Panc1 (cell line): ENCODE measurements around the gene PSMB7. TPM values are rescaled to one million over a fixed set of nuclear protein-coding genes. Genes with fewer than 3 reads are reported as not detected.

Source experiments
- ATAC-seq: fragments of 200-7000 bp; cut with Tn5 transposase; 2 replicates; pipeline ENCODE4 v1.9.1; 2020; ENCODE audit warnings: mild to moderate bottlenecking, moderate library complexity
- BruUV-seq: library from RNA; stranded (reverse); fragments of 400-500 nt; replicated peaks from 2 replicates; lab custom pipeline; 2021; lab: Mats Ljungman, UMichigan
- CTCF ChIA-PET: fragments of 300-600 bp; sonication (Branson Sonifier 250); formaldehyde crosslinking; loops from one replicate; lab custom pipeline; 2022; ENCODE audit warnings: antibody characterized with exemption; lab: Charles Lee
- POLR2A ChIA-PET: fragments of 300-600 bp; sonication (Branson Sonifier 250); formaldehyde crosslinking; loops from one replicate; lab custom pipeline; 2022; ENCODE audit warnings: antibody characterized with exemption; lab: Charles Lee
- DNase-seq: peaks from one replicate; pipeline ENCODE4 v3.0.0-alpha.2; 2010; ENCODE audit warnings: low read depth, low spot score
- H3K27ac ChIP-seq: 2 replicates; pipeline ENCODE4 v1.5.1; 2011; ENCODE audit warnings: mild to moderate bottlenecking, low read length, inconsistent platforms
- H3K27me3 ChIP-seq: fragments of 200-500 bp; sonication (Bioruptor generic); 2 replicates; pipeline ENCODE4 v1.6.0; 2014; ENCODE audit warnings: low read length, inconsistent platforms; ENCODE audit not compliant: control insufficient read depth, insufficient read depth
- H3K36me3 ChIP-seq: fragments of 200-500 bp; sonication (Bioruptor generic); 2 replicates; pipeline ENCODE4 v1.5.1; 2014; ENCODE audit warnings: inconsistent platforms, mild to moderate bottlenecking, low read length, moderate library complexity; ENCODE audit not compliant: control insufficient read depth, insufficient read depth
- H3K4me1 ChIP-seq: 2 replicates; pipeline ENCODE4 v1.5.1; 2011; ENCODE audit warnings: inconsistent platforms, mild to moderate bottlenecking, low read length, moderate library complexity; ENCODE audit not compliant: control insufficient read depth, insufficient read depth
- H3K4me3 ChIP-seq, 2 experiments: 2 replicates each; pipeline ENCODE4 v1.5.1; 2011 to 2012; ENCODE audit warnings: low read depth in 2 of 2, low read length in 2 of 2, mild to moderate bottlenecking in 2 of 2, inconsistent platforms in 1 of 2, moderate library complexity in 1 of 2
- H3K9me3 ChIP-seq: fragments of 200-500 bp; sonication (Bioruptor generic); 2 replicates; pipeline ENCODE4 v1.5.1; 2014; ENCODE audit warnings: low read depth, mild to moderate bottlenecking, inconsistent platforms, low read length, moderate library complexity; ENCODE audit not compliant: control insufficient read depth, insufficient read depth
- POLR2AphosphoS5 ChIP-seq: IDR thresholded peaks from 2 replicates; pipeline ENCODE4 v1.6.1; 2012; ENCODE audit warnings: mild to moderate bottlenecking, low read depth, low read length, moderate library complexity
- SIN3A ChIP-seq: IDR thresholded peaks from 2 replicates; pipeline ENCODE4 v1.6.1; 2012; ENCODE audit warnings: low read depth, mild to moderate bottlenecking, low read length, moderate library complexity, borderline replicate concordance; ENCODE audit not compliant: insufficient read depth
- TCF7L2 ChIP-seq: IDR thresholded peaks from 2 replicates; pipeline ENCODE4 v1.6.1; 2011; ENCODE audit warnings: mild to moderate bottlenecking, low read depth, low read length, inconsistent platforms
- in situ Hi-C: cut with HindIII; loops from 2 replicates; pipeline ENCODE4 v1.10.0; 2016; ENCODE audit warnings: low sequenced_read_pairs, low pct_unique_long_range_greater_than_20kb
- intact Hi-C: fragments of 100-400 bp; cut with micrococcal nuclease; formaldehyde crosslinking; loops from one replicate; pipeline ENCODE4 v1.10.0; 2022; ENCODE audit not compliant: unreplicated experiment
- total RNA-seq: library from RNA; stranded (reverse); gene quantifications from one replicate; pipeline ENCODE4 v1.2.1, GENCODE V29; 2021; ENCODE audit not compliant: unreplicated experiment
- TF ChIP-seq, protein P1 (sequence below): fragments of 450-650 bp; IDR thresholded peaks from 2 replicates; pipeline ENCODE4 v1.5.1; 2017; ENCODE audit warnings: mild to moderate bottlenecking
- TF ChIP-seq, protein P2 (sequence below), 2 experiments: IDR thresholded peaks; 2 replicates each; pipeline ENCODE4 v1.6.1; 2011 to 2012; ENCODE audit warnings: low read depth in 2 of 2, control low read depth in 1 of 2, low read length in 1 of 2, mild to moderate bottlenecking in 1 of 2, moderate library complexity in 1 of 2; ENCODE audit not compliant: insufficient read depth in 1 of 2

The PSMB7 gene
- total RNA-seq, 1 experiment from 2014 or later: 167 TPM

DNA sequence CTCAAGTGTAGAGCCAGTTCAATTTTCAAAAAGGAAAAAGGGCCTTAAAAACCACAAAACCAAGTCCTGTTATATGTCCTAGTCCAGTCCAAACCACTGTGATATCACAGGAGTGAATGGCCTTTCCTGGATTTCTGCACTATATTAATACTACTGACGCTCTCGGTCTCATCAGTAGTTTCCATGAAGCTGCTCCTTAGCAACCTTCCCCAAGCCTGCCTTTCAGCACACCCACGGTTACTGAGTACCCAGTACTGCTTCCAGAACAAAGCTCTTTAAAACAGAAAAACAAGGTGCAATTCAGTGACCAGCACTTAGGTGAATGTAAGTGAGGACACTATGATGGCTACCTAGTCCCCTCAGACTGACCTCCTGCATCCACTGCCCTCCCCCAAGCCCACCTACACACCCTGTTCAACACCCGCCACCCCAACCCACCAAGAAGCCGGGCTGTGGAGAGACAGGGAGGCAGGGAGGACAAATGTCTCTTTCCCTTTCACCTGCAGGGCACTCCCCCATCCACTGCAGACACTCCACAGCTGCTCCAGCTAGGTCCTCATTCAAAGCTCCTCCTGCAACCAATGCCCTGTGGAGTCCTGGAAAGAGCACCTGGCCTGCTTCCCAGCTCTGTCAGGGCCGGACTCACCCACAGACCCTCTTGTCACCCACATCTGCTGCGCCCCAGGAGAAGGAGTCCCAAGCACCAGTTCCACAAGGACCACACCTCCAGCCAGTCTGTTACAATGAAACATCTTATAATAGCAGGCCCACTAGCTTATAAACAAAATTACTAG lies 25.9 kb downstream of the PSMB7 start:
- H3K4me3 ChIP-seq: no peak overlapping the region
- no peaks in the 10 kb centered on the region for H3K27me3 ChIP-seq
- DNase-seq (no peak), ATAC-seq (no peak)
- H3K27ac ChIP-seq: peak overlapping the region; percentile 97
- intact Hi-C loops: no loop called here
- ChIA-PET CTCF (interaction anchor here (1.0 kb wide), 1 partner anchor 21 kb away, joined by 4 read pairs; no protein-coding TSS in a partner anchor), POLR2A (no interaction called here)
- no TSS peak for BruUV-seq
- TF ChIP-seq, protein P1, sequence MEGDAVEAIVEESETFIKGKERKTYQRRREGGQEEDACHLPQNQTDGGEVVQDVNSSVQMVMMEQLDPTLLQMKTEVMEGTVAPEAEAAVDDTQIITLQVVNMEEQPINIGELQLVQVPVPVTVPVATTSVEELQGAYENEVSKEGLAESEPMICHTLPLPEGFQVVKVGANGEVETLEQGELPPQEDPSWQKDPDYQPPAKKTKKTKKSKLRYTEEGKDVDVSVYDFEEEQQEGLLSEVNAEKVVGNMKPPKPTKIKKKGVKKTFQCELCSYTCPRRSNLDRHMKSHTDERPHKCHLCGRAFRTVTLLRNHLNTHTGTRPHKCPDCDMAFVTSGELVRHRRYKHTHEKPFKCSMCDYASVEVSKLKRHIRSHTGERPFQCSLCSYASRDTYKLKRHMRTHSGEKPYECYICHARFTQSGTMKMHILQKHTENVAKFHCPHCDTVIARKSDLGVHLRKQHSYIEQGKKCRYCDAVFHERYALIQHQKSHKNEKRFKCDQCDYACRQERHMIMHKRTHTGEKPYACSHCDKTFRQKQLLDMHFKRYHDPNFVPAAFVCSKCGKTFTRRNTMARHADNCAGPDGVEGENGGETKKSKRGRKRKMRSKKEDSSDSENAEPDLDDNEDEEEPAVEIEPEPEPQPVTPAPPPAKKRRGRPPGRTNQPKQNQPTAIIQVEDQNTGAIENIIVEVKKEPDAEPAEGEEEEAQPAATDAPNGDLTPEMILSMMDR: no peak
- TF ChIP-seq SIN3A (no peak), POLR2AphosphoS5 (no peak), TCF7L2 (no peak)
- TF ChIP-seq, protein P2, sequence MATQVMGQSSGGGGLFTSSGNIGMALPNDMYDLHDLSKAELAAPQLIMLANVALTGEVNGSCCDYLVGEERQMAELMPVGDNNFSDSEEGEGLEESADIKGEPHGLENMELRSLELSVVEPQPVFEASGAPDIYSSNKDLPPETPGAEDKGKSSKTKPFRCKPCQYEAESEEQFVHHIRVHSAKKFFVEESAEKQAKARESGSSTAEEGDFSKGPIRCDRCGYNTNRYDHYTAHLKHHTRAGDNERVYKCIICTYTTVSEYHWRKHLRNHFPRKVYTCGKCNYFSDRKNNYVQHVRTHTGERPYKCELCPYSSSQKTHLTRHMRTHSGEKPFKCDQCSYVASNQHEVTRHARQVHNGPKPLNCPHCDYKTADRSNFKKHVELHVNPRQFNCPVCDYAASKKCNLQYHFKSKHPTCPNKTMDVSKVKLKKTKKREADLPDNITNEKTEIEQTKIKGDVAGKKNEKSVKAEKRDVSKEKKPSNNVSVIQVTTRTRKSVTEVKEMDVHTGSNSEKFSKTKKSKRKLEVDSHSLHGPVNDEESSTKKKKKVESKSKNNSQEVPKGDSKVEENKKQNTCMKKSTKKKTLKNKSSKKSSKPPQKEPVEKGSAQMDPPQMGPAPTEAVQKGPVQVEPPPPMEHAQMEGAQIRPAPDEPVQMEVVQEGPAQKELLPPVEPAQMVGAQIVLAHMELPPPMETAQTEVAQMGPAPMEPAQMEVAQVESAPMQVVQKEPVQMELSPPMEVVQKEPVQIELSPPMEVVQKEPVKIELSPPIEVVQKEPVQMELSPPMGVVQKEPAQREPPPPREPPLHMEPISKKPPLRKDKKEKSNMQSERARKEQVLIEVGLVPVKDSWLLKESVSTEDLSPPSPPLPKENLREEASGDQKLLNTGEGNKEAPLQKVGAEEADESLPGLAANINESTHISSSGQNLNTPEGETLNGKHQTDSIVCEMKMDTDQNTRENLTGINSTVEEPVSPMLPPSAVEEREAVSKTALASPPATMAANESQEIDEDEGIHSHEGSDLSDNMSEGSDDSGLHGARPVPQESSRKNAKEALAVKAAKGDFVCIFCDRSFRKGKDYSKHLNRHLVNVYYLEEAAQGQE (IDR thresholded peaks at IDR 0.05; ENCODE audit: insufficient read depth in 1 of 2, low read depth in 2 of 2, low read length in 1 of 2): no peak
- peaks cover 90% of the 10 kb centered on the region for H3K4me1 ChIP-seq
- no peaks in the 10 kb centered on the region for H3K9me3 ChIP-seq
- in situ Hi-C loops: no loop called here
- no peaks in the 10 kb centered on the region; the same call in 1 of the 2 replicates for H3K36me3 ChIP-seq

DNA sequence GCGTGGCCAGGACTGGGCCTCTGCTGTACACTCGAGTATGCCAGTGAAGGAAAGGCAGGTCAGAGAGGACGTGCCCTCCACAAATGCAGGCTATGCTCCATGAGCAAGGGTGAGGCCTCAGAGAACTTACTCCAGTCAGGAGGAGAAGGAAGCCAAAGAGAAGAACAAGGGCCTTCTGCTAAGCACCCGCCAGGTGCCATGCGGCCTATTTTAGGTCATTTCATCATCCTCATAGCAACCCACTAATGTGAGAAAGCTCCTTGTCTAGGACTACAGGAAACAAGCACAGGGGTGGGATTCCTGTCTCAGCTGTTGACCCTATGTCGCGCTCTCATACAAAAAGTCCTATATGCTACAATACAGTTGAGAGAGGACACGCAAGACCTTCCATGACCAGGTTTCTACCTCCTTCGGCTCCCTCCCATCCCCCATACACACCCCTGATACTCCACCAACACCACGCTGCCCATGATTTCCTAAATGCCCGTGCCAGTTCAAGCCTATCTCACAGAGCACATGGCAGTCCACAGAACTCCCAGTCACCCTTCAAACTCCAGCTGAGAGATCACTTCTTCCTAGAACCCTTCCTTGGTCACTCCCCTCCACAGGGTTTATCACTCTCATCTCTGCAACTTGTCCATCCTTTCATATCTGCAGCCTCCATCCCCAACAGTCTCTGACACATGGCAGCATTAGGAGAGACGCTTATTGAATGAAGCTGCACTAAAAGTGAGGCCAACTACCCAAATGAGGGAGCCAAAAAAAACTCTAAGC lies 26.8 kb downstream of the PSMB7 start:
- ChIA-PET POLR2A (no interaction called here), CTCF (interaction anchor here (1.0 kb wide), 1 partner anchor 22 kb away, joined by 4 read pairs; no protein-coding TSS in a partner anchor)
- no peaks in the 10 kb centered on the region; the same call in 1 of the 2 replicates for H3K36me3 ChIP-seq
- H3K4me1 ChIP-seq: peaks cover 81% of the 10 kb centered on the region
- no peak overlapping the region for H3K4me3 ChIP-seq
- in situ Hi-C loops (no loop called here), intact Hi-C loops (no loop called here)
- no peak for TF ChIP-seq POLR2AphosphoS5
- no peak for TF ChIP-seq SIN3A
- TF ChIP-seq TCF7L2: no peak
- TF ChIP-seq, protein P1: no peak
- TF ChIP-seq, protein P2 (IDR thresholded peaks at IDR 0.05; ENCODE audit: insufficient read depth in 1 of 2, low read depth in 2 of 2, low read length in 1 of 2): no peak
- ATAC-seq (no peak), DNase-seq (no peak)
- BruUV-seq: no TSS peak
- no peaks in the 10 kb centered on the region for H3K9me3 ChIP-seq
- H3K27ac ChIP-seq: peak overlapping the region; percentile 97
- H3K27me3 ChIP-seq: no peaks in the 10 kb centered on the region
